ENCODE results near the gene UBAC2.

- TF ChIP-seq EZH2 (IDR thresholded peaks at IDR 0.05; ENCODE audit: borderline replicate concordance) (no peak), CTCF (IDR thresholded peaks at IDR 0.05; ENCODE audit: poor library complexity) (no peak), EZH2phosphoT487 (IDR thresholded peaks at IDR 0.05; ENCODE audit: low read depth, severe bottlenecking, unreplicated experiment) (no peak)
These were observed 213.7 kb downstream of the UBAC2 start for GRCh38 chr13:99414048-99414995.

All from hepatocyte (in vitro differentiated cells).